Lower leg skin (tissue), 4 donors: Measurements from ENCODE around the gene DTNB. TPM values are rescaled to one million over a fixed set of nuclear protein-coding genes. Genes with fewer than 3 reads are reported as not detected.

Experiments
- DNase-seq, 2 donors: peaks; one replicate each; pipeline ENCODE4 v3.0.0-alpha.2; 2019; ENCODE audit warnings: low spot score in 2 of 2
- H3K4me3 ChIP-seq: fragments of 200-600 bp; sonication (generic); 2 replicates; pipeline ENCODE4 v1.5.1; 2017; ENCODE audit warnings: mild to moderate bottlenecking, low read depth; ENCODE audit not compliant: poor library complexity, severe bottlenecking
- POLR2A ChIP-seq, 2 donors: fragments of 450-650 bp; IDR thresholded peaks; one replicate each; pipeline ENCODE4 v1.6.1; 2016 to 2017; ENCODE audit warnings: antibody characterized with exemption in 2 of 2, mild to moderate bottlenecking in 1 of 2, moderate library complexity in 1 of 2
- WGBS, 2 donors: methylation state at CpG; one replicate each; pipeline ENCODE4 v1.1.5; 2018; 5-methylcytosine and 5-hydroxymethylcytosine counted together
- intact Hi-C: fragments of 100-400 bp; cut with DNase I; formaldehyde crosslinking; loops from one replicate; pipeline ENCODE4 v1.15.0; 2023; ENCODE audit warnings: low total_unique reads
- total RNA-seq, 4 donors: library from RNA; depleted of rRNA; stranded (reverse); fragments of >200 nt; gene quantifications; one replicate each; pipeline ENCODE4 v1.1.0, GENCODE V29; 2016
- TF ChIP-seq, protein P1 (sequence below), 3 donors: fragments of 450-650 bp; IDR thresholded peaks; one replicate each; pipeline ENCODE4 v1.5.1; 2016; ENCODE audit warnings: antibody characterized with exemption in 3 of 3, mild to moderate bottlenecking in 3 of 3, moderate library complexity in 2 of 3

Gene DTNB
- total RNA-seq, 4 donors from 2014 or later = 8.8 to 15.2 (median 12.7) TPM

DNA sequence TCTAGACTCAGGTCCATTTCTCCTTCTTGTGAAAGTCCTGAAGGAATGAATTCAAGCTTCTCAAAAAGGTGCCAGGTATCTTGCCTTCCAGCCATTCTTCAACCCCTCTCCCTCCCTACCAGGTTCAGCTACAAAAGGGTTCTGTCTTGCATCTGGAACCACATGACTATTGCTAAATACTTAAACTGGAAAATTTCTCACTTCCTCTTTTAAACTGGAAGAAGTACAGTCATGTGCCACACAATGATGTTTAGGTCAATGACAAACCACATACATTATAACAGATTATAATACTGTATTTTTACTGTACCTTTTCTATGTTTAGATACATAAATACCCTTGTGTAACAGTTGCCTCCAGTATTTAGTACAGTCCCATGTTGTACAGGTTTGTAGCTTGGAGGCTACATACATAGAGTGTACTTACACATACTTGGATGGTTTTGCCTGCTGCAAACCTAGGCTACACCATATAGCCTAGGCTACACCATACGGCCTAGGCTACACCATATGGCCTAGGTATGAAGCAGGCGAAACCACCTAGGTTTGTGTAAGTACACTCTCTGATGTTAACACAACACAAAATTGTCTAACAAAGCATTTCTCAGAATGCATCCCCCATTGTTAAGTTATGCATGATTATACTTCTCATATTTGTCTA, 189.6 kb downstream of the DTNB start:
- H3K4me3 ChIP-seq = no peak overlapping the region
- TF ChIP-seq POLR2A (IDR thresholded peaks at IDR 0.05) = no peak
- TF ChIP-seq, protein P1, sequence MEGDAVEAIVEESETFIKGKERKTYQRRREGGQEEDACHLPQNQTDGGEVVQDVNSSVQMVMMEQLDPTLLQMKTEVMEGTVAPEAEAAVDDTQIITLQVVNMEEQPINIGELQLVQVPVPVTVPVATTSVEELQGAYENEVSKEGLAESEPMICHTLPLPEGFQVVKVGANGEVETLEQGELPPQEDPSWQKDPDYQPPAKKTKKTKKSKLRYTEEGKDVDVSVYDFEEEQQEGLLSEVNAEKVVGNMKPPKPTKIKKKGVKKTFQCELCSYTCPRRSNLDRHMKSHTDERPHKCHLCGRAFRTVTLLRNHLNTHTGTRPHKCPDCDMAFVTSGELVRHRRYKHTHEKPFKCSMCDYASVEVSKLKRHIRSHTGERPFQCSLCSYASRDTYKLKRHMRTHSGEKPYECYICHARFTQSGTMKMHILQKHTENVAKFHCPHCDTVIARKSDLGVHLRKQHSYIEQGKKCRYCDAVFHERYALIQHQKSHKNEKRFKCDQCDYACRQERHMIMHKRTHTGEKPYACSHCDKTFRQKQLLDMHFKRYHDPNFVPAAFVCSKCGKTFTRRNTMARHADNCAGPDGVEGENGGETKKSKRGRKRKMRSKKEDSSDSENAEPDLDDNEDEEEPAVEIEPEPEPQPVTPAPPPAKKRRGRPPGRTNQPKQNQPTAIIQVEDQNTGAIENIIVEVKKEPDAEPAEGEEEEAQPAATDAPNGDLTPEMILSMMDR (IDR thresholded peaks at IDR 0.05) = no peak
- intact Hi-C loops = no loop called here
- WGBS, 2 donors = 85 to 94% methylated on average over 2 of the region's 2 CpGs
- no peak for DNase-seq

DNA sequence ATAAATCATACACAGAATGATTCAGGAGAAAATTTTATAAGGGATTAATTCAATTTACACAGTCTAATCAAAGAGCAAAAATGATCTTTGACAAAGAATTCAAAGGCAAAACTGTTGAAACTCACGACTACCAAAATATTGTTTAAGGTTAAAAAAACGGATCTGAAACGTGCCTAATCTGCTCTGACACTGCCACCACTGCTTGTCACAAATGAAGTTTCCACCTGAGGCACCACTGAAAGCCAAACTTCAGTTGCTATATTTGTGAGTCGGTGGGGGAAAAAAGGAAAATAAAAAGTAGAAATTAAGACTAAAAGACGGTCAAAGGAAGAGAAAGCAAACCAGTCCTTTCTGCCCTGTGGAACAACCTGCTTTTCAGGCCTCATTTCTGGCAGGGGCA, 191.0 kb downstream of the DTNB start:
- WGBS, 2 donors = 63 to 65% methylated on average over 5 of the region's 5 CpGs
- no peak overlapping the region for H3K4me3 ChIP-seq
- intact Hi-C loops = no loop called here
- TF ChIP-seq, protein P1 (IDR thresholded peaks at IDR 0.05) = no peak
- no peak for TF ChIP-seq POLR2A (IDR thresholded peaks at IDR 0.05)
- no peak for DNase-seq

DNA sequence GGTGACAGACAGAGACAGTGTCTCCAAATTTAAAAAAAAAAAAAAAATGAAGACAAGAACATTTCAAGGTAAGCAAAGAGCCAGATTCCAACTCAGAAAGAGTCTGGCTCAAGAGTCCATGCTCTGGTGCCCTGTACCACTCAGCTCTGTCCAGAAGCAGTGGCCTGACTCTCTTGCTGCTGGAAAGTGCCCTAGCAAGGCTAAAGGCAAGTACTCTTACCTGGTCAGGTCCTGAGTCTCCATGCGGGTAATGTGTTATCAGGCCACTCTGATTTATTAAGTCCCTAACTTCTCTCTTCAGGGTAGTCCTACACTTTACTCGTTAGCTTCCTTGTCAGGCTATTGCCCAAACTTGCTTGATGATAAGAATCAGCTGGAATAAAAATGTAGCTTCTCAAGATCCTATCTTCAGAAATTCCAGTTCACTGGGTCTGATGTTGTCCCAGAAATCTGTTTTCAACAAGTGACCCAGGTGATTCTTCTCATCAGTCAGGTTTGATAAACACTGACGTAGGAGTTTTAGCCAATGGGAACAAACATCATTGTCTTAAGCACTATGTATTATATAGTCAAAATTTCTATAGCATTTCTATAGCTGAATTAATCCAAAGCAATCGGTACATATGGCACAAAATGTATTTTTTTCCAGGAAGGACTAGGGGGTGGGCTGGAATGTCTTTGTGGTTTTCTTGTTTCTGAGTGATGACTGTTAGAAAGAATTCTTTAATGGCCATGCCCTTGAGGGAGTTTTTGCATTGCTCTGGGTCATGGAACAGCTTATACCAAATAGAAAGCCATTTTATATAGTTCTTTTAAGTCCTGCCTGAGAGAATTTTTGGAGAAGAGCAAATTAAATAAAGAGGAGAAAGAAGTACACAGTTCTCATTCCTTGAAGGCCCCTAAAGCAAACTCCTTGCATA, 191.7 kb downstream of the DTNB start:
- no peak for DNase-seq
- TF ChIP-seq, protein P1 (IDR thresholded peaks at IDR 0.05) = no peak
- no peak for TF ChIP-seq POLR2A (IDR thresholded peaks at IDR 0.05)
- intact Hi-C loops = no loop called here
- WGBS, 2 donors = 58 to 65% methylated on average over 4 of the region's 4 CpGs
- H3K4me3 ChIP-seq = no peak overlapping the region

DNA sequence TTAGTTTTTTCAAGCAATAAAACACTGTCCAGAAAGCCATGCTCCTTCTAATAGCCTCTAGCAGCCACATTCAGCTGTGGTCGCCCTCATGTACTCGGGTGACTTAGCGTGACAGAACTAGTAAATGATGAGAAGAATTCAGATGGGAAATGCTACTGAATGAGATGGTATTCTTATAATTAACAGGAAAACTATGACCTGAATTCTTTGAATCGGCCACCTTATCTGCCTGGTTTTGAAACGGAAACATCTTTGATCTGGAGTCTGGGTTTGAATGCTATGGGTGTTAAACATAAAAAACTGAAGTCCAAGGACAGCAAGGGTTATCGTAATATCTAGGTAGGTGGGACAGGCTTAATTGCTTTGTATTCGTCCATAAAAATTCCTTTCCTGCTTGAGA, 192.8 kb downstream of the DTNB start:
- intact Hi-C loops = no loop called here
- 92 to 94% methylated on average over 7 of the region's 7 CpGs for WGBS, 2 donors
- DNase-seq = no peak
- H3K4me3 ChIP-seq = no peak overlapping the region
- TF ChIP-seq POLR2A (IDR thresholded peaks at IDR 0.05) = no peak
- TF ChIP-seq, protein P1 (IDR thresholded peaks at IDR 0.05) = no peak

DNA sequence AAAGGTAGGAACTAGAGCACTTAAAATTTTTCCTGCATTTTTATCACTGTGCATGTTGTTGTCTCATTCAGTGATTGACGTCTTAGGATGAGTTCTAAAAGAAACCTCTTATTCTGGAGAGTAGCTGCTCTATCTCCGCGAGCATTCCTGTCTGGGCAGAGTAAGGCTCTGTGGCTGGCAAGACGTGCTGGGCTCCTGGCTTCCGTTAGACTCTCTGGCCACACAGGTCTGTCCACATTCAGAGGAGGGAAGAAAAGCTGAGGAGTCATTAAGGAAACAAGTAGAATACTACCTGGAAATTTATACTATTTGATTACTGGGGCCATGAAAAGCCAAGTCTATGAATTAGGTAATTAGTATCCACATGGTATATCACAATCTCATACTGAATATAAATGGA, 193.6 kb downstream of the DTNB start:
- no peak for DNase-seq
- H3K4me3 ChIP-seq = no peak overlapping the region
- intact Hi-C loops = no loop called here
- WGBS, 2 donors = 70 to 71% methylated on average over 5 of the region's 5 CpGs
- TF ChIP-seq, protein P1 (IDR thresholded peaks at IDR 0.05) = no peak
- TF ChIP-seq POLR2A (IDR thresholded peaks at IDR 0.05) = no peak
